Measurements from ENCODE around the gene ZFYVE19.

ZFYVE19 gene

GRCh38 chr15:40830884-40831283 lies 24.0 kb downstream of the ZFYVE19 start:
- TF ChIP-seq, protein P1, sequence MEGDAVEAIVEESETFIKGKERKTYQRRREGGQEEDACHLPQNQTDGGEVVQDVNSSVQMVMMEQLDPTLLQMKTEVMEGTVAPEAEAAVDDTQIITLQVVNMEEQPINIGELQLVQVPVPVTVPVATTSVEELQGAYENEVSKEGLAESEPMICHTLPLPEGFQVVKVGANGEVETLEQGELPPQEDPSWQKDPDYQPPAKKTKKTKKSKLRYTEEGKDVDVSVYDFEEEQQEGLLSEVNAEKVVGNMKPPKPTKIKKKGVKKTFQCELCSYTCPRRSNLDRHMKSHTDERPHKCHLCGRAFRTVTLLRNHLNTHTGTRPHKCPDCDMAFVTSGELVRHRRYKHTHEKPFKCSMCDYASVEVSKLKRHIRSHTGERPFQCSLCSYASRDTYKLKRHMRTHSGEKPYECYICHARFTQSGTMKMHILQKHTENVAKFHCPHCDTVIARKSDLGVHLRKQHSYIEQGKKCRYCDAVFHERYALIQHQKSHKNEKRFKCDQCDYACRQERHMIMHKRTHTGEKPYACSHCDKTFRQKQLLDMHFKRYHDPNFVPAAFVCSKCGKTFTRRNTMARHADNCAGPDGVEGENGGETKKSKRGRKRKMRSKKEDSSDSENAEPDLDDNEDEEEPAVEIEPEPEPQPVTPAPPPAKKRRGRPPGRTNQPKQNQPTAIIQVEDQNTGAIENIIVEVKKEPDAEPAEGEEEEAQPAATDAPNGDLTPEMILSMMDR (IDR thresholded peaks at IDR 0.05; ENCODE audit: low read depth, low read length): no peak
- H3K4me3 ChIP-seq (ENCODE audit: low read depth, low read length): no peak overlapping the region

- TF ChIP-seq, protein P1 (IDR thresholded peaks at IDR 0.05; ENCODE audit: low read depth, low read length): no peak
- H3K4me3 ChIP-seq (ENCODE audit: low read depth, low read length): no peak overlapping the region
These were observed 25.0 kb downstream of the ZFYVE19 start for GRCh38 chr15:40831861-40832260.

DNA sequence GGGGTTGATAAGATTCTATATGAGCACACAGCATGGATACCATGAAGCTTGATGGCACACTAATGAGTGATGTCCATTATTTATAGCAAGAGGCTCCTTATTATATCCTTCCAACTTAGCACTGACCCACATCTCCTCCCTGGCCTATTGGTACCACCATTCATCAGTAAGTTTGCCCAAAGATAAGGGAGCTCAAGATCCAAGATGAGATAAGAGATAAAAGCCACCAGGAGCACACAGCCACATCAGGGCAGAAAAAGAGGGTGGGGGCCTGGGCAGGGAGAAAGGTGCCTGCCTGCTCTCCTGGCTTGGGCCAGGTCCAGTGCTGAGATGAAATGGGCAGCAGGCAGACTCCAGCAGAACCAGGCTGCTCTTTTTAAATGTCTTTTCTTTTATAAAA lies 26.0 kb downstream of the ZFYVE19 start:
- H3K4me3 ChIP-seq (ENCODE audit: low read depth, low read length): no peak overlapping the region
- TF ChIP-seq, protein P1 (IDR thresholded peaks at IDR 0.05; ENCODE audit: low read depth, low read length): no peak

GRCh38 chr15:40836020-40836419 lies 29.1 kb downstream of the ZFYVE19 start:
- TF ChIP-seq, protein P1 (IDR thresholded peaks at IDR 0.05; ENCODE audit: low read depth, low read length): no peak
- H3K4me3 ChIP-seq (ENCODE audit: low read depth, low read length): no peak overlapping the region

GRCh38 chr15:40838756-40839155 lies 31.9 kb downstream of the ZFYVE19 start:
- TF ChIP-seq, protein P1 (IDR thresholded peaks at IDR 0.05; ENCODE audit: low read depth, low read length): no peak
- no peak overlapping the region for H3K4me3 ChIP-seq (ENCODE audit: low read depth, low read length)

DNA sequence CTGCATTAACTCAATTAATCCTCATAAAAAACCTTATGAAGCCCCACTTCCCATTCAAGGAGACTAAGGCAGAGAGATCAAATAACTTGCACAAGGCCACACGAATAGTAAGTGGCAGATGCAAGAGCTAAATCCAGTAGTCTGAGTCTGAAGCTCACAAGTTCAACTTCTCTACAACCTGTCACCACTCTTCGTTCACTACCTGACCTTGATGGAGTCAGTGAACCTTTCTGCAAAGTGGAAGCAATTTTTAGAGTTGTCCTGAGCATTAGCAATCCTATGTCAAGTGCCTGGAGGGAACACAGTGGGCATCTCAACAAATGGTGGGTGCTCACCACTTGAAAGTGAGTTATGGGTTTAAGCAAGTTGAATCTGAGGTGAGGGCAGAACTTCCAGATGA lies 34.9 kb downstream of the ZFYVE19 start:
- H3K4me3 ChIP-seq (ENCODE audit: low read depth, low read length): no peak overlapping the region
- TF ChIP-seq, protein P1 (IDR thresholded peaks at IDR 0.05; ENCODE audit: low read depth, low read length): no peak

GRCh38 chr15:40843261-40843884 lies 36.5 kb downstream of the ZFYVE19 start:
- no peak overlapping the region; the same call in 1 of the 2 replicates for H3K4me3 ChIP-seq (ENCODE audit: low read depth, low read length)
- TF ChIP-seq, protein P1 (IDR thresholded peaks at IDR 0.05; ENCODE audit: low read depth, low read length): no peak
